ENCODE data around the gene PCSK7.
"Not testable (repeated sequence)": the region's sequence is repeated elsewhere in the genome, so short reads cannot be mapped to it uniquely, and the experiment has no call there.

PCSK7 gene

GRCh38 chr11:117214404-117215110 is 17.3 kb downstream of the PCSK7 start:
- no peaks in the 10 kb centered on the region for H3K27me3 ChIP-seq (ENCODE audit: insufficient read depth, low read length, poor library complexity, severe bottlenecking)
- H3K4me2 ChIP-seq (ENCODE audit: low read depth, low read length, poor library complexity, severe bottlenecking): no peak overlapping the region
- H3K9ac ChIP-seq (ENCODE audit: low read depth, low read length, poor library complexity, severe bottlenecking): no peak overlapping the region
- no peaks in the 10 kb centered on the region for H3F3A ChIP-seq (ENCODE audit: low read depth)
- TF ChIP-seq CTCF (conservative IDR thresholded peaks at IDR 0.05; ENCODE audit: low read length) (no peak), EZH2phosphoT487 (IDR thresholded peaks at IDR 0.05; ENCODE audit: borderline replicate concordance) (no peak)
- no peaks in the 10 kb centered on the region for H3K9me2 ChIP-seq (replicated peaks; ENCODE audit: low read depth, low read length)
- peaks cover 31% of the 10 kb centered on the region; the same call in 1 of the 2 replicates for H3K36me3 ChIP-seq (ENCODE audit: insufficient read depth, low read length)
- no peaks in the 10 kb centered on the region for H3K4me1 ChIP-seq (ENCODE audit: insufficient read depth, low read length, poor library complexity, severe bottlenecking)
- no peaks in the 10 kb centered on the region for H3K79me2 ChIP-seq (ENCODE audit: insufficient read depth, low read length)
- no peaks in the 10 kb centered on the region for H4K20me1 ChIP-seq (ENCODE audit: insufficient read depth, low read length, poor library complexity, severe bottlenecking)
- no peaks in the 10 kb centered on the region for H3K9me3 ChIP-seq (ENCODE audit: insufficient read depth, low read depth, low read length)
- H3K4me3 ChIP-seq (ENCODE audit: low read length, poor library complexity, severe bottlenecking): no peak overlapping the region
- no peak overlapping the region for H2AFZ ChIP-seq (ENCODE audit: low read length)

GRCh38 chr11:117212697-117213355 is 19.0 kb downstream of the PCSK7 start:
- no peak overlapping the region for H3K4me3 ChIP-seq (ENCODE audit: low read length, poor library complexity, severe bottlenecking)
- peaks cover 14% of the 10 kb centered on the region; the same call in 1 of the 2 replicates for H3K36me3 ChIP-seq (ENCODE audit: insufficient read depth, low read length)
- H3K27me3 ChIP-seq (ENCODE audit: insufficient read depth, low read length, poor library complexity, severe bottlenecking): no peaks in the 10 kb centered on the region
- H3K79me2 ChIP-seq (ENCODE audit: insufficient read depth, low read length): no peaks in the 10 kb centered on the region
- TF ChIP-seq EZH2phosphoT487 (IDR thresholded peaks at IDR 0.05; ENCODE audit: borderline replicate concordance) (no peak), CTCF (conservative IDR thresholded peaks at IDR 0.05; ENCODE audit: low read length) (no peak)
- no peak overlapping the region for H2AFZ ChIP-seq (ENCODE audit: low read length)
- no peaks in the 10 kb centered on the region for H3K9me3 ChIP-seq (ENCODE audit: insufficient read depth, low read depth, low read length)
- H3K9ac ChIP-seq (ENCODE audit: low read depth, low read length, poor library complexity, severe bottlenecking): no peak overlapping the region
- no peaks in the 10 kb centered on the region for H3K4me1 ChIP-seq (ENCODE audit: insufficient read depth, low read length, poor library complexity, severe bottlenecking)
- no peaks in the 10 kb centered on the region for H3F3A ChIP-seq (ENCODE audit: low read depth)
- H3K4me2 ChIP-seq (ENCODE audit: low read depth, low read length, poor library complexity, severe bottlenecking): no peak overlapping the region
- no peaks in the 10 kb centered on the region for H4K20me1 ChIP-seq (ENCODE audit: insufficient read depth, low read length, poor library complexity, severe bottlenecking)
- H3K9me2 ChIP-seq (replicated peaks; ENCODE audit: low read depth, low read length): no peaks in the 10 kb centered on the region

- Histone ChIP-seq H3K4me3 (ENCODE audit: low read length, poor library complexity, severe bottlenecking) (no peak overlapping the region), H2AFZ (ENCODE audit: low read length) (no peak overlapping the region), H3K79me2 (ENCODE audit: insufficient read depth, low read length) (no peaks in the 10 kb centered on the region), H3K9me2 (replicated peaks; ENCODE audit: low read depth, low read length) (no peaks in the 10 kb centered on the region), H3K9me3 (ENCODE audit: insufficient read depth, low read depth, low read length) (no peaks in the 10 kb centered on the region), H3F3A (ENCODE audit: low read depth) (no peaks in the 10 kb centered on the region), H3K9ac (ENCODE audit: low read depth, low read length, poor library complexity, severe bottlenecking) (no peak overlapping the region), H3K4me1 (ENCODE audit: insufficient read depth, low read length, poor library complexity, severe bottlenecking) (no peaks in the 10 kb centered on the region), H3K4me2 (ENCODE audit: low read depth, low read length, poor library complexity, severe bottlenecking) (no peak overlapping the region), H3K36me3 (ENCODE audit: insufficient read depth, low read length) (peaks cover 6% of the 10 kb centered on the region; the same call in 1 of the 2 replicates), H4K20me1 (ENCODE audit: insufficient read depth, low read length, poor library complexity, severe bottlenecking) (no peaks in the 10 kb centered on the region), H3K27me3 (ENCODE audit: insufficient read depth, low read length, poor library complexity, severe bottlenecking) (no peaks in the 10 kb centered on the region)
- TF ChIP-seq EZH2phosphoT487 (IDR thresholded peaks at IDR 0.05; ENCODE audit: borderline replicate concordance) (no peak), CTCF (conservative IDR thresholded peaks at IDR 0.05; ENCODE audit: low read length) (no peak)
These were observed 21.3 kb downstream of the PCSK7 start for GRCh38 chr11:117210620-117211019.

DNA sequence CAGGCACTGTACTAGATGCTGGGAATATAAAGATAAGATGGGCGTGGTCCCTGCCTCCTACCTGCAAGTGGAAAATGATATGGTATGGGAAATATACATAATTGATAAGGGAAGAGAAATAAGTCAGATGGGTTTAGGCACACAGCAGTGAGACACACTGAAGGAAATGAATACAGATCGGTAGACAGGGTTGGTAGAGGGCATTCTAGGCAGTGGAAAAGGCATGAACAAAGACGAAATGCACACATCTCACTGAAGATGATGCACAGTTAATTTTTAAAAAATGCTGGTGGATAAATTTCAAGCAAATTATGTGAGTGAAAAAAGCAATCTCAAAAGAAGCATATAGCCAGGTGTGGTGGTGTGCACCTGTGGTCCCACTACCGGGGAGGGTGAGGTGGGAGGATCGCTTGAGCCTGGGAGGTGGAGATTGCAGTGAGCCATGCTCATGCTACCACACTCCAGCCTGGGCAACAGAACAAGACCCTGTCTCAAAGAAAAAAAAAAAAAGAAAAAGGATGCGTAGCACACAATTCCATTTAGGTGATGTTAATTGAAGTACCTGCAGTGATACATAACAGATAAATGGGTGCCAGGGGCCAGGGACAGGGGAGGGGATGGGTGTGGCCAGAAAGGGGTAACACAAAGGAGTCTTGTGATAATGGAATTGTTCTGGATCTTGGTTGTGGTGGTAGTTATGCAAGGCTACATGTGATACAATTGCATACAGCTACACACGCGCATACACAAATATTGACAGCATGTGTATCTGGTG is 22.3 kb downstream of the PCSK7 start:
- not testable (repeated sequence) for H3F3A ChIP-seq (ENCODE audit: low read depth); H3K9me3 ChIP-seq (ENCODE audit: insufficient read depth, low read depth, low read length); H2AFZ ChIP-seq (ENCODE audit: low read length); H3K9ac ChIP-seq (ENCODE audit: low read depth, low read length, poor library complexity, severe bottlenecking); H3K4me2 ChIP-seq (ENCODE audit: low read depth, low read length, poor library complexity, severe bottlenecking); H3K4me1 ChIP-seq (ENCODE audit: insufficient read depth, low read length, poor library complexity, severe bottlenecking); H3K9me2 ChIP-seq (replicated peaks; ENCODE audit: low read depth, low read length); H3K79me2 ChIP-seq (ENCODE audit: insufficient read depth, low read length); H4K20me1 ChIP-seq (ENCODE audit: insufficient read depth, low read length, poor library complexity, severe bottlenecking); H3K27me3 ChIP-seq (ENCODE audit: insufficient read depth, low read length, poor library complexity, severe bottlenecking); H3K4me3 ChIP-seq (ENCODE audit: low read length, poor library complexity, severe bottlenecking)
- peaks cover 13% of the 10 kb centered on the region; the same call in 1 of the 2 replicates for H3K36me3 ChIP-seq (ENCODE audit: insufficient read depth, low read length)

DNA sequence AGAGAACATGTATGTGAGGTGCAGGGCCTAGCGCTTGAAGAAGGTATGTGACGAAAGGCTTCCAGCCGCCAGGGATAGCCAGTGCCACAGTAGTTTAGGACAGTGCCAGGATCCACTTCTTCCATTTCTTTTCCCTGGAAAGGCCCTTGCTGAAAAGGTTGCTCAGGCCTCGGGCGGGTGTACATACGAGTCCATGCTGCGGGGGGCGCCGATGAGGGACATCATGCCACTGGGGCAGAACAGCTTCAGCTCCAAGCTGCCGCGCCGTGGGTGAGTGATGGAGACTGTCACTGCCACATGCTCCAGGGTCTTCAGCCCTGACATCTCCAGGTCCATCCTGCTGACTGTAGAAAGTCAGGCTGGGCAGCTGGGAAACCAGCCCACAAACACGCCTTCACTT is 23.2 kb downstream of the PCSK7 start:
- not testable (repeated sequence) for H3K9me3 ChIP-seq (ENCODE audit: insufficient read depth, low read depth, low read length); H4K20me1 ChIP-seq (ENCODE audit: insufficient read depth, low read length, poor library complexity, severe bottlenecking); H3K4me3 ChIP-seq (ENCODE audit: low read length, poor library complexity, severe bottlenecking); H2AFZ ChIP-seq (ENCODE audit: low read length); H3K36me3 ChIP-seq (ENCODE audit: insufficient read depth, low read length); H3F3A ChIP-seq (ENCODE audit: low read depth); H3K9ac ChIP-seq (ENCODE audit: low read depth, low read length, poor library complexity, severe bottlenecking); H3K9me2 ChIP-seq (replicated peaks; ENCODE audit: low read depth, low read length); H3K4me1 ChIP-seq (ENCODE audit: insufficient read depth, low read length, poor library complexity, severe bottlenecking); H3K4me2 ChIP-seq (ENCODE audit: low read depth, low read length, poor library complexity, severe bottlenecking); H3K79me2 ChIP-seq (ENCODE audit: insufficient read depth, low read length); H3K27me3 ChIP-seq (ENCODE audit: insufficient read depth, low read length, poor library complexity, severe bottlenecking)

Data from Loucy (cell line).